LHCN-M2 (cell line): ENCODE data around the gene CFAP65. TPM values are rescaled to one million over a fixed set of nuclear protein-coding genes. Genes with fewer than 3 reads are reported as not detected.

Experiments used
- DNase-seq: peaks from one replicate; pipeline ENCODE4 v3.0.0-alpha.2; 2012; ENCODE audit warnings: low read depth
- total RNA-seq: library from RNA; depleted of rRNA; stranded (reverse); fragments of >200 nt; gene quantifications from 2 replicates; pipeline ENCODE4 v1.2.3, GENCODE V29; 2014

CFAP65 gene
- total RNA-seq, 1 experiment from 2014 or later, result not detected

- no peak for DNase-seq
Observed at GRCh38 chr2:219034823-219035222, 6.5 kb downstream of the CFAP65 start.

GRCh38 chr2:219032051-219032745 lies 9.1 kb downstream of the CFAP65 start:
- no peak for DNase-seq

- no peak for DNase-seq
Observed at GRCh38 chr2:219031005-219031738, 10.1 kb downstream of the CFAP65 start.

GRCh38 chr2:219030177-219030940 lies 11.0 kb downstream of the CFAP65 start:
- no peak for DNase-seq

GRCh38 chr2:219029829-219030165 lies 11.5 kb downstream of the CFAP65 start:
- DNase-seq, result peak; percentile 49

GRCh38 chr2:219028996-219029828 lies 12.1 kb downstream of the CFAP65 start:
- no peak for DNase-seq

- no peak for DNase-seq
Observed at GRCh38 chr2:219028141-219028540, 13.2 kb downstream of the CFAP65 start.

- DNase-seq, result no peak
Observed at GRCh38 chr2:219027511-219028055, 13.7 kb downstream of the CFAP65 start.

GRCh38 chr2:219026946-219027345 lies 14.4 kb downstream of the CFAP65 start:
- DNase-seq, result no peak

- no peak for DNase-seq
Observed at GRCh38 chr2:219025637-219026585, 15.4 kb downstream of the CFAP65 start.

GRCh38 chr2:219024059-219024458 lies 17.3 kb downstream of the CFAP65 start:
- DNase-seq, result no peak

- no peak for DNase-seq
Observed at GRCh38 chr2:219023045-219023605, 18.2 kb downstream of the CFAP65 start.

GRCh38 chr2:219022616-219023015 lies 18.7 kb downstream of the CFAP65 start:
- DNase-seq, result no peak

GRCh38 chr2:219022041-219022440 lies 19.3 kb downstream of the CFAP65 start:
- DNase-seq, result no peak

GRCh38 chr2:219021591-219021990 lies 19.7 kb downstream of the CFAP65 start:
- DNase-seq, result no peak

GRCh38 chr2:219020604-219021365 lies 20.5 kb downstream of the CFAP65 start:
- no peak for DNase-seq

GRCh38 chr2:219019436-219019835 lies 21.9 kb downstream of the CFAP65 start:
- no peak for DNase-seq

GRCh38 chr2:219018726-219019125 lies 22.6 kb downstream of the CFAP65 start:
- no peak for DNase-seq

- no peak for DNase-seq
Observed at GRCh38 chr2:219018286-219018685, 23.0 kb downstream of the CFAP65 start.
